MCF 10A (cell line): ENCODE results near the gene SIGLEC1. TPM values are rescaled to one million over a fixed set of nuclear protein-coding genes. Genes with fewer than 3 reads are reported as not detected.

Experiments
- BruUV-seq: library from RNA; stranded (reverse); fragments of 400-500 nt; replicated peaks from 2 replicates; lab custom pipeline; 2021; lab: Mats Ljungman, UMichigan
- CTCF ChIA-PET: fragments of 300-600 bp; sonication (Branson Sonifier 250); formaldehyde crosslinking; extraction: SDS; loops from one replicate; lab custom pipeline; 2021; ENCODE audit warnings: antibody characterized with exemption, inconsistent platforms; lab: Yijun Ruan, JAX
- POLR2A ChIA-PET: fragments of 300-600, 350-650 bp; sonication (Branson Sonifier 250); formaldehyde crosslinking; extraction: SDS; loops from one replicate; lab custom pipeline; 2020; ENCODE audit warnings: antibody characterized with exemption, inconsistent platforms; lab: Yijun Ruan, JAX
- DNase-seq: peaks from one replicate; pipeline ENCODE4 v3.0.0-alpha.2; 2018; ENCODE audit not compliant: unreplicated experiment
- H3K27ac Mint-ChIP-seq: one replicate; pipeline ENCODE4 v1.8.0; 2022; ENCODE audit warnings: mild to moderate bottlenecking, low read depth, mixed read lengths; ENCODE audit not compliant: unreplicated experiment
- H3K27me3 Mint-ChIP-seq: one replicate; pipeline ENCODE4 v1.8.0; 2022; ENCODE audit warnings: mixed read lengths; ENCODE audit not compliant: insufficient read depth, unreplicated experiment
- H3K36me3 Mint-ChIP-seq: one replicate; pipeline ENCODE4 v1.8.0; 2022; ENCODE audit warnings: mild to moderate bottlenecking, moderate library complexity, mixed read lengths; ENCODE audit not compliant: insufficient read depth, unreplicated experiment
- H3K4me1 Mint-ChIP-seq: one replicate; pipeline ENCODE4 v1.8.0; 2022; ENCODE audit warnings: mixed read lengths; ENCODE audit not compliant: insufficient read depth, unreplicated experiment
- H3K4me3 Mint-ChIP-seq: one replicate; pipeline ENCODE4 v1.8.0; 2022; ENCODE audit warnings: mild to moderate bottlenecking, moderate library complexity, mixed read lengths; ENCODE audit not compliant: unreplicated experiment
- H3K9me3 Mint-ChIP-seq: one replicate; pipeline ENCODE4 v1.8.0; 2022; ENCODE audit warnings: mixed read lengths; ENCODE audit not compliant: unreplicated experiment
- intact Hi-C: fragments of 100-400 bp; cut with micrococcal nuclease; formaldehyde crosslinking; loops from 2 replicates; pipeline ENCODE4 v1.14.1; 2022
- total RNA-seq: library from RNA; stranded (reverse); gene quantifications from 2 replicates; pipeline ENCODE4 v1.2.3, GENCODE V29; 2022
- TF ChIP-seq, protein P1 (sequence below): fragments of 200-600 bp; IDR thresholded peaks from one replicate; pipeline ENCODE4 v1.8.0; 2022; ENCODE audit warnings: antibody characterized with exemption, mild to moderate bottlenecking; ENCODE audit not compliant: unreplicated experiment

Gene SIGLEC1
- total RNA-seq, 1 experiment from 2014 or later = not detected

DNA sequence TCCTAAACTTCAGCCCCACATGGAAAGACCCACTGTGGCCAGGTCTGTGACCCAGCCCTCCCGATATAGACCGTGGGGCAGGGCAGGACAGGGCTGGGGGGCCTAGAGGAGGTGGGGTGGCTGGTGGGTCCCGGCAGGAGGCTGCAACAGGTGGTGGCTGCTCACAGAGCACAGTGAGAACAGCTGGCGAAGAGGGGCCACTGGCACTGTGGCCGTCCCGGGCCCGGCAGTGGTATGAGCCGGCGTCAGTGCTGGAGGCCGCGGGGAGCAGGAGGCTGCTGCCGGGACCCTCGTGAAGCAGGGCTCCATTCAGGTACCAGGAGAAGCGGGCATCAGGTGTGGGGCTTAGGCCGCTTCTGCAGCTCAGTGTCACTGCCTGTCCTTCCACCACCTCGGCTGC, 13.4 kb downstream of the SIGLEC1 start:
- intact Hi-C loops = no loop called here
- BruUV-seq = no TSS peak
- Mint-ChIP-seq H3K27me3 (no peaks in the 10 kb centered on the region), H3K9me3 (no peaks in the 10 kb centered on the region), H3K4me1 (no peaks in the 10 kb centered on the region), H3K36me3 (no peaks in the 10 kb centered on the region), H3K27ac (no peak overlapping the region), H3K4me3 (no peak overlapping the region)
- no peak for DNase-seq
- ChIA-PET POLR2A (interaction anchor here (1.5 kb wide), 1 partner anchor 68 kb away, joined by 6 read pairs; the partner anchor contains the start of gene ADISSP), CTCF (interaction anchor here (0.7 to 6.9 kb wide), 3 partner anchors 12 to 17 kb away, joined by 3 to 49 read pairs (median 3); partner anchors contain the start of gene SIGLEC1)
- TF ChIP-seq, protein P1, sequence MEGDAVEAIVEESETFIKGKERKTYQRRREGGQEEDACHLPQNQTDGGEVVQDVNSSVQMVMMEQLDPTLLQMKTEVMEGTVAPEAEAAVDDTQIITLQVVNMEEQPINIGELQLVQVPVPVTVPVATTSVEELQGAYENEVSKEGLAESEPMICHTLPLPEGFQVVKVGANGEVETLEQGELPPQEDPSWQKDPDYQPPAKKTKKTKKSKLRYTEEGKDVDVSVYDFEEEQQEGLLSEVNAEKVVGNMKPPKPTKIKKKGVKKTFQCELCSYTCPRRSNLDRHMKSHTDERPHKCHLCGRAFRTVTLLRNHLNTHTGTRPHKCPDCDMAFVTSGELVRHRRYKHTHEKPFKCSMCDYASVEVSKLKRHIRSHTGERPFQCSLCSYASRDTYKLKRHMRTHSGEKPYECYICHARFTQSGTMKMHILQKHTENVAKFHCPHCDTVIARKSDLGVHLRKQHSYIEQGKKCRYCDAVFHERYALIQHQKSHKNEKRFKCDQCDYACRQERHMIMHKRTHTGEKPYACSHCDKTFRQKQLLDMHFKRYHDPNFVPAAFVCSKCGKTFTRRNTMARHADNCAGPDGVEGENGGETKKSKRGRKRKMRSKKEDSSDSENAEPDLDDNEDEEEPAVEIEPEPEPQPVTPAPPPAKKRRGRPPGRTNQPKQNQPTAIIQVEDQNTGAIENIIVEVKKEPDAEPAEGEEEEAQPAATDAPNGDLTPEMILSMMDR = no peak

DNA sequence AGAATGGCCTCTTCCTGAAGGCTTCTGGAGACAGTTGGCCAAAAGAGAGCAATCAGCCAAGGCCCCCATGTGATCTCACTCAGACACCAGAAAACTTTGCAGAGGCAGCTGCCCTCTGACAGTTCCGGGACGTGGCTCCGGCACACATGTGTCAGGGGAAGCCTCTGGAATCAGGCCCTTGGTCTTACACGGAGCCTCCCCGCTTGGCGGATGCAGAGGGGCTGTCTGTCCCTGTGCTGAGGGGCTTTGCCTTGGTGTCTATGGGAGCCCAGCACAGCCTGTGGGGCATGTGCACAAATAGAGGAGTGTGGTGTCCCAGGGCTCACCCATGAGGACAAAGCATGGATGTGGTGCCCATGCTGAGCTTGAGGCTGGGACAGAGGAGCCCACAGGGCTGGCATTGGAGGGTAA, 13.8 kb downstream of the SIGLEC1 start:
- CTCF ChIA-PET = interaction anchor here (1.2 to 6.9 kb wide), 2 partner anchors 12 to 24 kb away, joined by 3 to 49 read pairs; partner anchors contain the start of gene SIGLEC1
- Mint-ChIP-seq H3K36me3 (no peaks in the 10 kb centered on the region), H3K4me3 (no peak overlapping the region), H3K27ac (no peak overlapping the region), H3K4me1 (no peaks in the 10 kb centered on the region), H3K27me3 (no peaks in the 10 kb centered on the region), H3K9me3 (no peaks in the 10 kb centered on the region)
- TF ChIP-seq, protein P1 = no peak
- no peak for DNase-seq
- POLR2A ChIA-PET = interaction anchor here (0.8 to 1.7 kb wide), 3 partner anchors 10 to 116 kb away, joined by 3 to 6 read pairs (median 6); partner anchors contain the start of gene ADISSP
- BruUV-seq = no TSS peak
- intact Hi-C loops = no loop called here

DNA sequence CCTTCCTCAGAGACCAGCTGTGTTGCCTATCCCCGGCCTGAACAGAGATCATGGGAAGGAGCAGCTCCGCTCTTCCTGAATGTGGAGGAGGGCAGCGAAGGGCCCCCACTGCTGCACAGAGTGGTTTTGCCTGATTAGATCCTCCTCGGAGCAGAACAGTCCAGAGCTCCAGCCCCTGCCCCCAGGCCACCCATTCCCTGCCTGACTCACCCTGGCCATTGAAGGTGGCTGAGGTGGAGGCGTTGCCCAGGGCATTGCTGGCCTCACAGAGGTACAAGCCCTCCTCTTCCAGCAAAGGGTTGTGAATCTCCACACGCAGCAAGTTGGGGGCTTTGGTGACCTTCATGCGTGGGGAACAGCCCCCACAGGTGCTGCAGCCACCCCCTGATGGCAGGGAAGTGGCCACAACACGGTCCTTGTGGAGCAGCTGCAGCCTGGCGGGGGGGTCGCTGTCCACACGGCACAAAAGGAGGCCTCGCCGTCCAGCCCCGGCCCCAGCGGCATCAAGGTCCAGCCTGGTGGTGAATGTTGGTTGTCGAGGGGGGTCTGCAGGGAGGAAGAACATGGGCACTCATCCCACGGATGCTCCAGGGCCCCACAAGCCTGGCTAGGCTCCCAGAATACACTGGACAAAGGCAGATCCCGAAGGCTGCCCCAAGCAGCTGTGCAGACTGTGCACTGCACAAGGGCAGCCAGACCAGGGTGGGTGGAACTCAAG, 14.7 kb downstream of the SIGLEC1 start:
- DNase-seq = no peak
- no peaks in the 10 kb centered on the region for H3K4me1 Mint-ChIP-seq
- H3K9me3 Mint-ChIP-seq = no peaks in the 10 kb centered on the region
- ChIA-PET POLR2A (interaction anchor here (0.8 to 1.7 kb wide), 5 partner anchors 9 to 117 kb away, joined by 3 to 6 read pairs (median 5); partner anchors contain the start of gene ADISSP), CTCF (interaction anchor here (1.0 to 6.9 kb wide), 6 partner anchors 9 to 25 kb away, joined by 3 to 49 read pairs (median 10); partner anchors contain the start of gene SIGLEC1)
- H3K4me3 Mint-ChIP-seq = no peak overlapping the region
- H3K27ac Mint-ChIP-seq = no peak overlapping the region
- no peaks in the 10 kb centered on the region for H3K36me3 Mint-ChIP-seq
- TF ChIP-seq, protein P1 = no peak
- intact Hi-C loops = no loop called here
- BruUV-seq = no TSS peak
- no peaks in the 10 kb centered on the region for H3K27me3 Mint-ChIP-seq
